Lower leg skin (tissue), 4 donors: ENCODE data around the gene CPT2. TPM values are rescaled to one million over a fixed set of nuclear protein-coding genes. Genes with fewer than 3 reads are reported as not detected.
"Not testable (repeated sequence)": the region's sequence is repeated elsewhere in the genome, so short reads cannot be mapped to it uniquely, and the experiment has no call there.

ENCODE experiments used
- DNase-seq, 2 donors: peaks; one replicate each; pipeline ENCODE4 v3.0.0-alpha.2; 2019; ENCODE audit warnings: low spot score in 2 of 2
- H3K4me3 ChIP-seq: fragments of 200-600 bp; sonication (generic); 2 replicates; pipeline ENCODE4 v1.5.1; 2017; ENCODE audit warnings: mild to moderate bottlenecking, low read depth; ENCODE audit not compliant: poor library complexity, severe bottlenecking
- CTCF ChIP-seq, 3 donors: fragments of 450-650 bp; IDR thresholded peaks; one replicate each; pipeline ENCODE4 v1.5.1; 2016; ENCODE audit warnings: antibody characterized with exemption in 3 of 3, mild to moderate bottlenecking in 3 of 3, moderate library complexity in 2 of 3
- POLR2A ChIP-seq, 2 donors: fragments of 450-650 bp; IDR thresholded peaks; one replicate each; pipeline ENCODE4 v1.6.1; 2016 to 2017; ENCODE audit warnings: antibody characterized with exemption in 2 of 2, mild to moderate bottlenecking in 1 of 2, moderate library complexity in 1 of 2
- WGBS, 2 donors: methylation state at CpG; one replicate each; pipeline ENCODE4 v1.1.5; 2018; 5-methylcytosine and 5-hydroxymethylcytosine counted together
- intact Hi-C: fragments of 100-400 bp; cut with DNase I; formaldehyde crosslinking; loops from one replicate; pipeline ENCODE4 v1.15.0; 2023; ENCODE audit warnings: low total_unique reads
- total RNA-seq, 4 donors: library from RNA; depleted of rRNA; stranded (reverse); fragments of >200 nt; gene quantifications; one replicate each; pipeline ENCODE4 v1.1.0, GENCODE V29; 2016

CPT2 gene
- total RNA-seq, 4 donors from 2014 or later: 30.1 to 47.1 (median 36.7) TPM

GRCh38 chr1:53182716-53183094, 13.9 kb upstream of the CPT2 start:
- DNase-seq: no peak
- TF ChIP-seq POLR2A (IDR thresholded peaks at IDR 0.05): no peak
- TF ChIP-seq CTCF (IDR thresholded peaks at IDR 0.05): no peak
- no peak overlapping the region for H3K4me3 ChIP-seq
- intact Hi-C loops: no loop called here
- 78 to 80% methylated on average over 3 of the region's 3 CpGs for WGBS, 2 donors

GRCh38 chr1:53183095-53183990, 13.3 kb upstream of the CPT2 start:
- WGBS, 2 donors: 72 to 81% methylated on average over 6 of the region's 6 CpGs
- intact Hi-C loops: no loop called here
- no peak for DNase-seq
- no peak overlapping the region for H3K4me3 ChIP-seq
- no peak for TF ChIP-seq POLR2A (IDR thresholded peaks at IDR 0.05)
- peak in 1 of 3 donors; percentile 44 for TF ChIP-seq CTCF (IDR thresholded peaks at IDR 0.05)

GRCh38 chr1:53185955-53186297, 10.7 kb upstream of the CPT2 start:
- intact Hi-C loops, DNase-seq, H3K4me3 ChIP-seq: not testable (repeated sequence)
- WGBS, 2 donors: 72 to 84% methylated on average over 2 of the region's 2 CpGs

GRCh38 chr1:53186533-53186932, 10.1 kb upstream of the CPT2 start:
- intact Hi-C loops: no loop called here
- WGBS, 2 donors: 71 to 81% methylated on average over 3 of the region's 3 CpGs
- no peak for DNase-seq

GRCh38 chr1:53187401-53187800, 9.2 kb upstream of the CPT2 start:
- intact Hi-C loops: no loop called here
- WGBS, 2 donors: 65 to 79% methylated on average over 1 of the region's 1 CpG
- no peak overlapping the region for H3K4me3 ChIP-seq
- no peak for DNase-seq
- no peak for TF ChIP-seq POLR2A (IDR thresholded peaks at IDR 0.05)
- no peak for TF ChIP-seq CTCF (IDR thresholded peaks at IDR 0.05)

More at GRCh38 chr1:53186533-53186932, 10.1 kb upstream of the CPT2 start:
- TF ChIP-seq CTCF (IDR thresholded peaks at IDR 0.05): no peak
- no peak for TF ChIP-seq POLR2A (IDR thresholded peaks at IDR 0.05)
- H3K4me3 ChIP-seq: no peak overlapping the region

GRCh38 chr1:53188099-53188498, 8.5 kb upstream of the CPT2 start:
- no peak for DNase-seq
- H3K4me3 ChIP-seq: no peak overlapping the region
- WGBS, 2 donors: 70 to 72% methylated on average over 4 of the region's 4 CpGs
- TF ChIP-seq POLR2A (IDR thresholded peaks at IDR 0.05) (no peak), CTCF (IDR thresholded peaks at IDR 0.05) (no peak)
- intact Hi-C loops: no loop called here
